GM18502 (cell line): ENCODE data around the gene GRB7.
"Not testable (repeated sequence)": the region's sequence is repeated elsewhere in the genome, so short reads cannot be mapped to it uniquely, and the experiment has no call there.

Experiments used
- ATAC-seq: cut with Tn5 transposase; IDR thresholded peaks from one replicate; pipeline ENCODE4 v1.9.1; 2021; ENCODE audit warnings: mild to moderate bottlenecking; ENCODE audit not compliant: unreplicated experiment, poor library complexity

Gene GRB7

GRCh38 chr17:39737760-39738567 lies at the start of gene GRB7:
Gene GRB7, plus strand, starts transcription at chr17:39737938. Its CDS starts 4,364 bp downstream, at chr17:39742302.
- ATAC-seq, result no peak

GRCh38 chr17:39688475-39688835 lies 49.3 kb upstream of the GRB7 start:
- no peak for ATAC-seq

- no peak for ATAC-seq
Measured at GRCh38 chr17:39688945-39689344, 48.8 kb upstream of the GRB7 start.

- ATAC-seq, result no peak
Measured at GRCh38 chr17:39694593-39694992, 43.1 kb upstream of the GRB7 start.

GRCh38 chr17:39695089-39695474 lies 42.7 kb upstream of the GRB7 start:
- ATAC-seq, result no peak

GRCh38 chr17:39696731-39697130 lies 41.0 kb upstream of the GRB7 start:
- ATAC-seq, result no peak

GRCh38 chr17:39697961-39698360 lies 39.8 kb upstream of the GRB7 start:
- ATAC-seq, result no peak

GRCh38 chr17:39699157-39699817 lies 38.5 kb upstream of the GRB7 start:
- not testable (repeated sequence) for ATAC-seq

- ATAC-seq, result no peak
Measured at GRCh38 chr17:39699818-39700147, 38.0 kb upstream of the GRB7 start, which contains the start of gene ERBB2. Gene ERBB2, plus strand, starts transcription at chr17:39700064. Its CDS starts 175 bp downstream, at chr17:39700239.

GRCh38 chr17:39700148-39700987 lies 37.4 kb upstream of the GRB7 start:
- ATAC-seq, result no peak

GRCh38 chr17:39701012-39701783 lies 36.5 kb upstream of the GRB7 start:
- ATAC-seq, result no peak

- ATAC-seq, result no peak
Measured at GRCh38 chr17:39701784-39702422, 35.8 kb upstream of the GRB7 start.

- no peak for ATAC-seq
Measured at GRCh38 chr17:39702901-39703893, 34.5 kb upstream of the GRB7 start.

GRCh38 chr17:39703913-39704312 lies 33.8 kb upstream of the GRB7 start:
- ATAC-seq, result no peak

- no peak for ATAC-seq
Measured at GRCh38 chr17:39704821-39705551, 32.8 kb upstream of the GRB7 start.

- ATAC-seq, result no peak
Measured at GRCh38 chr17:39705786-39706348, 31.9 kb upstream of the GRB7 start.

- no peak for ATAC-seq
Measured at GRCh38 chr17:39706383-39706782, 31.4 kb upstream of the GRB7 start.

- ATAC-seq, result no peak
Measured at GRCh38 chr17:39706921-39707337, 30.8 kb upstream of the GRB7 start.
